Measurements from ENCODE around the gene ATP2C2. TPM values are rescaled to one million over a fixed set of nuclear protein-coding genes. Genes with fewer than 3 reads are reported as not detected.
A peak's percentile ranks its signal among the peaks of the same experiment; 100 is the strongest.

The ATP2C2 gene
- total RNA-seq, 1 donor from 2014 or later = not detected

DNA sequence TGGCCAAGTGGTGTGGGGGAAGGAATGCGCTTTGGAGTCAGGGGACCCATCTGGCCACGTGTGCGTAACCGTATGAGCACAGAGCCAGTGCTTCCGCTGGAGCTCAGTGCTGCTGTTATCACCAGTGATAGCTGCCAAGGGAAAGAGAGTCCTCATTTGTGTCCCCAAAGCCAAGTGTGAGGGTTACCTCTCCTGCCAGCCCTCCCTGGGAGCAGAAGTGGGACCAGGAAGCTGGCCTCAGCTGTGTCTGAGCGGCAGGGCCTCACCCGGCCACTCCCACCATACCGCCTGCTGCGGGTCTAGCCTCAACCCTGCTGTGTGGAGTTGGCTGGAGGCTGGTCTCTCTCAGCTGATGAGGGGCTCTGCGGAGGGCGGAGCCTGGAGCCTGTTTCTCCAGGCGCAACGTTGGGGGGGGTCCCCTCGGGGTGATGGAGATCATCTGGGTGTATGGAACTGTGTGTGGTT, 91.6 kb downstream of the ATP2C2 start:
- intact Hi-C loops (cut with DNase I) = no loop called here
- no peaks in the 10 kb centered on the region for H3K4me1 ChIP-seq
- no peaks in the 10 kb centered on the region for H3K9me3 ChIP-seq
- no peak overlapping the region for H3K27ac ChIP-seq
- TF ChIP-seq, protein P1, sequence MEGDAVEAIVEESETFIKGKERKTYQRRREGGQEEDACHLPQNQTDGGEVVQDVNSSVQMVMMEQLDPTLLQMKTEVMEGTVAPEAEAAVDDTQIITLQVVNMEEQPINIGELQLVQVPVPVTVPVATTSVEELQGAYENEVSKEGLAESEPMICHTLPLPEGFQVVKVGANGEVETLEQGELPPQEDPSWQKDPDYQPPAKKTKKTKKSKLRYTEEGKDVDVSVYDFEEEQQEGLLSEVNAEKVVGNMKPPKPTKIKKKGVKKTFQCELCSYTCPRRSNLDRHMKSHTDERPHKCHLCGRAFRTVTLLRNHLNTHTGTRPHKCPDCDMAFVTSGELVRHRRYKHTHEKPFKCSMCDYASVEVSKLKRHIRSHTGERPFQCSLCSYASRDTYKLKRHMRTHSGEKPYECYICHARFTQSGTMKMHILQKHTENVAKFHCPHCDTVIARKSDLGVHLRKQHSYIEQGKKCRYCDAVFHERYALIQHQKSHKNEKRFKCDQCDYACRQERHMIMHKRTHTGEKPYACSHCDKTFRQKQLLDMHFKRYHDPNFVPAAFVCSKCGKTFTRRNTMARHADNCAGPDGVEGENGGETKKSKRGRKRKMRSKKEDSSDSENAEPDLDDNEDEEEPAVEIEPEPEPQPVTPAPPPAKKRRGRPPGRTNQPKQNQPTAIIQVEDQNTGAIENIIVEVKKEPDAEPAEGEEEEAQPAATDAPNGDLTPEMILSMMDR (IDR thresholded peaks at IDR 0.05) = no peak
- DNase-seq (ENCODE audit: low spot score in 2 of 2) = no peak
- no peaks in the 10 kb centered on the region for H3K27me3 ChIP-seq
- peaks cover under 1 to 2% of the 10 kb centered on the region in 2 donors for H3K36me3 ChIP-seq
- no peak overlapping the region for H3K4me3 ChIP-seq

DNA sequence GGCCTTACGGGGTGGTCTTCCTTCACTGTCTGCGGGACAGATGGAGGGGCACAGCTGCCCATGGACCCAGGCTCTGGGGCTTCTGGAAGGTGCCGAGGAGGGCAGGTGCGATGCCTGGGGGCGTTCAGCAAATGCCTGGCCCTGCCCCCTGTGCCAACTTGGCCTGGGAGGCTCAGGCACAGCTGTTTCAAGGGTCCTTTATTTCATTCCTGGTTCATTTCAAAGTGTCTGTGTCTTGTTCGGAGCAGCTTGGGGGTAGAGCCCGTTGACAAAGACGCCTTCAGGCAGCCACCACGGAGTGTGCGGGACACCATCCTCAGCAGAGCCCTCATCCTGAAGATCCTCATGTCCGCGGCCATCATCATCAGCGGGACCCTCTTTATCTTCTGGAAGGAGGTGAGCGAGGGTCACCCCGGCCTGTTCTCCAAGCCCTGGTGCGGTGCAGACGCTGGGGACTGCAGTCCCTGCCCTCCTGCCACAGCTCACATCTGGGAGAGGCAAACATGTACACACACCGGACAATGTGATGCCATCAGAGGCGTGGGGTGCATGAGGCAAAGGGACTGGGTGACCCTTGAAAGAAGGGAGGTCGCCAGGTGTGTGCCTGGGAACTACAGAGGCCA, 92.2 kb downstream of the ATP2C2 start:
- TF ChIP-seq, protein P1 (IDR thresholded peaks at IDR 0.05) = no peak
- H3K4me1 ChIP-seq = no peaks in the 10 kb centered on the region
- H3K27me3 ChIP-seq = no peaks in the 10 kb centered on the region
- no peaks in the 10 kb centered on the region for H3K9me3 ChIP-seq
- H3K27ac ChIP-seq = no peak overlapping the region
- intact Hi-C loops (cut with DNase I) = no loop called here
- DNase-seq (ENCODE audit: low spot score in 2 of 2) = no peak
- peaks cover 4 to 5% of the 10 kb centered on the region in 2 donors for H3K36me3 ChIP-seq
- no peak overlapping the region for H3K4me3 ChIP-seq

DNA sequence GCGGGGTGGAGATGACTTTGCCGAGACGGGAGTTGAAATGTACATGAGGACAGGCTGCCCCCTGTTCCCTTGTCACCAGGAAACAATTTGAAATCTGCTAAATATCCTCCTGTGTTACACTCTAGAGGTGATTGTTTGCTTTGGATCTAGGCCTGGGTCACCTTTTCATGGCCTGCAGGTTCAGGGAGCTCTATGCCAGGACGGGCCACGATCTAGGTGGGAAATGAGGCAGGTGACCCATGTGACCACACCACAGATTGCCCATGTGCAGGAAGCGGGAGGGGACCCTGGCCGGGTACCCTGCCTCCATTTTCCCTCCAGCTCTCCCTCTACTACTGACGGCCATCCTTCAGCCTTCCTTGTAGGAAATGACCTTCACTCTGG, 92.7 kb downstream of the ATP2C2 start:
- H3K4me1 ChIP-seq = no peaks in the 10 kb centered on the region
- H3K36me3 ChIP-seq = peaks cover 4 to 5% of the 10 kb centered on the region in 2 donors
- no peak overlapping the region for H3K4me3 ChIP-seq
- intact Hi-C loops (cut with DNase I) = no loop called here
- TF ChIP-seq, protein P1 (IDR thresholded peaks at IDR 0.05) = no peak
- no peaks in the 10 kb centered on the region for H3K9me3 ChIP-seq
- no peaks in the 10 kb centered on the region for H3K27me3 ChIP-seq
- no peak for DNase-seq (ENCODE audit: low spot score in 2 of 2)
- H3K27ac ChIP-seq = no peak overlapping the region

DNA sequence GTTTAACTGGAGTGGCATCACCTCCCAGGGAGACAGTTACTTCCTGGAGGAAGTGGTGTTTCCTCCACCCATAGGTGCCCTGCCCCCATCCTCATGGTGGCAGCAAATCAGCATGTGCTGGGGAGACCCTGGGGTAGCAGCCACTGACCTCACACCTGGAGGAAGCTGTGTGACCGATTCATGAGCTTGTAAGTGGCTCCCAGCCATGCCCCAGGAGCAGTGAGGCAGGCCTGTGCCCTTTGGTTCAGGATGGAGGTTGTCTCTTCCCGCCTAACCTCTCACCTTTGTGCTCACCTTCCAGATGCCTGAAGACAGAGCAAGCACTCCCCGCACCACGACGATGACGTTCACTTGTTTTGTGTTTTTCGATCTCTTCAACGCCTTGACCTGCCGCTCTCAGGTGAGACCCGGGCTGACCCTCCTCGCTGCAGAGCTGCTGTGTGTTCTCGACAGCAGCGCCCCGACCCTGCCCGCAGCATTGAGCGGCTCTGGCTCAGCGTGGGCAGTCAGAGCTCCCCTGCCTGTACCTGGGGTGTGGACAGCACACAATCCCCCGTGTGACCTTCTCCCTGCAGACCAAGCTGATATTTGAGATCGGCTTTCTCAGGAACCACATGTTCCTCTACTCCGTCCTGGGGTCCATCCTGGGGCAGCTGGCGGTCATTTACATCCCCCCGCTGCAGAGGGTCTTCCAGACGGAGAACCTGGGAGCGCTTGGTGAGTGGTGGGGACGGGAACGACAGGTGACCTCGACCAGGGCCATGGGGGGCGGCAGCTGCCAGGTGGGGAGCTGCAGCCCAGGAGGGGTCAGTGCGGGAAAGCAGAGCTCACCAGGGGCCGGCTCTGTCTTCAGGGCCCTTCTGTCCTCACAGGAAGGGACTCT, 93.3 kb downstream of the ATP2C2 start:
- TF ChIP-seq, protein P1 (IDR thresholded peaks at IDR 0.05) = no peak
- DNase-seq (ENCODE audit: low spot score in 2 of 2) = peak in 1 of 2 donors; percentile 50
- Histone ChIP-seq H3K36me3 (peaks cover 6 to 8% of the 10 kb centered on the region in 2 donors), H3K9me3 (peaks cover under 1 to 2% of the 10 kb centered on the region in 2 donors), H3K27me3 (no peaks in the 10 kb centered on the region), H3K4me3 (no peak overlapping the region), H3K27ac (no peak overlapping the region), H3K4me1 (no peaks in the 10 kb centered on the region)
- intact Hi-C loops (cut with DNase I) = no loop called here

DNA sequence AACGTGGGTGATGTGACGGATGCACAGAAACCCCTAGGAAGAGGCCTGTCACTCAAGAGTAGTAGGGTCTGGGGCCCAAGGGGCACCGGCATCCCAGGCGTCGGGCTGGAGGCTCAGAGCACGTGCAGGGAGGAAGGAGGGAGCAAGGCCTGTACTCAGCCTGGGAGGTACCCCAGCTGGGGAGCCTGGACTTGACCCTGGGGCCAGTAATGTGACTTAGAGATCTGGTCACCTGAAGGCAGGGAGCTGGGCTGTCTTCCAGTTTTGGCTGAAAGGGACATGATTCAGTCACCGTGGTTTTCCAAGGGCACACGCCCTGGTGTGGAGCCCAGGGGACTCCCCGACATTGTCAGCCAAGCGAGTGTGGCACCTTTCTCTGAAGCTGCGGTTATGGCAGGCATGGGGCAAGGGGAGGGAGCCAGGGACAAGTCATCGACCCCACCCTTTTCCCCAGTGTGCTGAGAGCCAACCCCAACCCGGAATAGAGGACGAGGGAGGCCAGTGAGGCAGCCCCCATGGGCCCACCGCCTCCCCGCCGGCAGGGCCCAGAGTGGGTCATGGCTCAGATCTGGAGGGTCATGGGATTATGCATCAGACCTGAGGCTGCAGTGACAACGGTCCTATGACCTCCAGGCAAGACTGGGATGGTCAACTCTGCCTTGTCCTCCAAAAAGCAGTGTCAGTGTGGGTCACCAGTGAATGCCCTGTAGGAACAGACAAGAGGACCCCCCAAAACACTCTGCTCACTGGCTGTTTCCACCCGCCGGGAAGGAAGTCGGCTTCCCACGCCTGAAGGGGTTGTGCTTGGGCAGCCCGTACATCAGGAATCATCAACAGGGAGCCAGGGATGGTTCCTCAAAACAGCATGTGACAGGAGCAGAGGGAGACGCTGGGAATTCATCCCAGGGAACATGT, 94.2 kb downstream of the ATP2C2 start:
- intact Hi-C loops (cut with DNase I) = no loop called here
- no peak overlapping the region for H3K4me3 ChIP-seq
- H3K36me3 ChIP-seq = peaks cover 15 to 17% of the 10 kb centered on the region in 2 donors
- no peaks in the 10 kb centered on the region for H3K27me3 ChIP-seq
- peaks cover 10 to 11% of the 10 kb centered on the region in 2 donors for H3K9me3 ChIP-seq
- DNase-seq (ENCODE audit: low spot score in 2 of 2) = peak in 1 of 2 donors; percentile 51
- no peaks in the 10 kb centered on the region for H3K4me1 ChIP-seq
- no peak overlapping the region for H3K27ac ChIP-seq
- TF ChIP-seq, protein P1 (IDR thresholded peaks at IDR 0.05) = no peak

Data from ascending aorta (tissue), 2 donors.